Fibroblast of skin of right quadriceps (primary cell): ENCODE results near the gene COLQ.
"Not testable (repeated sequence)": the region's sequence is repeated elsewhere in the genome, so short reads cannot be mapped to it uniquely, and the experiment has no call there.

Experiments
- DNase-seq: peaks from one replicate; pipeline ENCODE4 v3.0.0-alpha.2; 2013

COLQ gene

GRCh38 chr3:15521573-15521965 lies at the start of gene COLQ:
Gene COLQ, minus strand, starts transcription at chr3:15521706. Its CDS starts 81 bp downstream, at chr3:15521625.
- DNase-seq: peak; percentile 18

DNA sequence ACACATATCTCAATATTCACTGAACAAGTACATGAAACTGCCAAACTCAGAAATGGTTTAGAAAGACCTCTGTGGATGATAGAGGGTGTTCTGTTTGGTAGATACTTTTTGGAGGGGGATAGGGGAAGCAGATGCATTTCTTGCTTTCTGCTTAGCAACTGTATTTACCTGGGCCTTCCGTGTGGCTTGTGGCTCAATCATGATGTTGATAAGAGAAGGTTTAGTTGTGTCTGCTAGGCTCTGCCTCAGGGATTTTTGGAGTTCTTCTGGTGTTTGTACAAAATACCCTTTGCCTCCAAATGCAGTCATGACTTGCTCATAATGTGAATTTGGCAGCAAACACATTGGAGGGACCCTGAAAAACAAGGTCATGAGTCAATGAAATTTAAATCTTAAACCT lies 41.7 kb upstream of the COLQ start:
- no peak for DNase-seq

GRCh38 chr3:15562560-15562959 lies 41.1 kb upstream of the COLQ start:
- DNase-seq: no peak

DNA sequence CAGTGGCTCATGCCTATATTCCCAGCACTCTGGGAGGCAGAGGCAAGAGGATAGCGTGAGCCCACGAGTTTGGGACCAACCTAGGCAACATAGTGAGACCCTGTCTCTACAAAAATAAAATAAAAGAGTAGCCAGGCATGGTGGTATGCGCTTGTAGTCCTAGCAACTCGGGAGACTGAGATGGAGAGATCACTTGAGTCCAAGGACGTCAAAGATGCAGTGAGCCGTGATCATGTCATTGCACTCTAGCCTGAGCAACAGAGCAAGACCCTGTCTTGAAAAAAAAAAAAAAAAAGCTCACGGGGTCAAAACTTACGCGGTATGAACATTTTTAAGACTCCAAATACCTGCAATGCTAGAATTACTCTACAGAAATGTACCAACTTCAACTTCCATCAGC lies 37.1 kb upstream of the COLQ start:
- no peak for DNase-seq

DNA sequence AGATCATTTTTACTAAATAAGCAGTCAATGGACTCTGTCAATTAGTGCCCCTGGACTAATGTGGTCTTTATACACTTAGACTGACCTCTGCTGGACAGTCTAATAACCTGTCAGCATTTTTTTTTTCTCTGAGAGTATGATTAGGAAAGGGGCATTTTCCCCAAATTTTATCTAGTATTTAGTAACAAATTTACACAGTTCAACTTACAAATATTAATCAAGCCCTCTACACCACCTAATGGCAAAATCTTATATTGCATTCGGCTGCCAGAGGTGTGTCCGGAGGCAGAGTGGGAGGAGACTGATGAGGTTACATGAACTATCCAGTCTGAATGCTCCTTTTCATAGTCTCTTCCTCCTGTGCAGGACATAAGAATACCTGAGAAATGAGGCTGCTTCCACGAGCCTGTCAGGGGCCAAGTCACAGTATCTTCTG lies 36.0 kb upstream of the COLQ start:
- DNase-seq: peak; percentile 74

DNA sequence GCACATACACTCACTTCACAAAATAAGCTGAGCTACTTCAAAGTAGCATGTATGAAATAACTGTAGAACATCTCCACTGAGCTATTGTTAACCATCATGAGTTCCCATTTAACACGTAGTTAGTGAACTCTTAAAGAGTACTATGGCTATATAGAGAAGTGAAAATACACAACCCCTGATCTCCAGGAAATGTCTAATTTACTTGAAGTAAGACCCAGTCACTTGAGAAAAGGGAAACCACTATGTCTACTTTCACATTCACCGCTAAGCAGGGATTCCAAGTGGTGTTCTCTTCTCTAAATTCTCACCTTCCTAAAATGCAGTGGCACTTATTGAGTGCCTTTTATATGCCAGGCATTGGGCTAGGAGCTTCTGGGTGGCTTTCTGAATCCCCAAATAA lies 35.0 kb upstream of the COLQ start:
- DNase-seq: no peak

DNA sequence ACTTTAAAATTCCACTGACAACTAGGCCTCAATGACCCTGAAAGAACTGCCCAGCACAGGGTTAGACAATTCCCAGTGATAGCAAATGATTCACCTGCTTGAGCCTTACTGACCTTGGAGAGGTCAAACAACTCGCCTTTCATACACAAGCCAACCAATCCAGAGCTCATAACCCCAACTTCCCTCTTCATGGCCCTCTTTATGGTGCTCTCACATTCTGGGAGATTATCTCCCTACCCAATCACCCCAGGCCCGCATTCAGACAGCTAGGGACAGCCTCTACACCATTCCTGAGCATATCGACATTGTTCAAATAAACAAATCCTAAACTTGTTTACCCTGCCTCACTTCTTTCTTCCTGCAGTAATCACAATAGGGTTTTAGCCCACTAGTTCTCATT lies 32.2 kb upstream of the COLQ start:
- no peak for DNase-seq

DNA sequence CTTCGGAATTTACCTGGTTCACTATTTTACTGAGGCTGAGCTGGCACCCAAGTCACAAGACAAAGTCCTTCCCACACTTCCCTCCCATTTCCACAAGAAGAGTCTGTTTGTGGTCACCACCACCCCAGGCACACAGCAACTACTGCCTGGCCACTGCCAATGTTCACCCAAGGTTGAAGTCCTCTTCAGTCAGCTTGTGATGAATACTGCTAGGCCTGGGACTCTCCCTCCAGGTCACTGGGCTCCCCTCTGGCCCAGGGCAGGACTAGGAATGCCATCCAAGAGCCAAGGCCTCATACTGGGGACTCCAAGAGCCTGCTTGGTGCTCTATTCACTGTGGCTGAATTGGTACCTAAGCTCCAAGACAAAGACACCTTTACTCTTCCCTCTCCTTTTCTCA lies 30.4 kb upstream of the COLQ start:
- DNase-seq: no peak

GRCh38 chr3:15549846-15550245 lies 28.3 kb upstream of the COLQ start:
- DNase-seq: no peak

- no peak for DNase-seq
These were observed 21.1 kb upstream of the COLQ start for GRCh38 chr3:15542614-15543013.

GRCh38 chr3:15541371-15541770 lies 19.9 kb upstream of the COLQ start:
- DNase-seq: no peak

DNA sequence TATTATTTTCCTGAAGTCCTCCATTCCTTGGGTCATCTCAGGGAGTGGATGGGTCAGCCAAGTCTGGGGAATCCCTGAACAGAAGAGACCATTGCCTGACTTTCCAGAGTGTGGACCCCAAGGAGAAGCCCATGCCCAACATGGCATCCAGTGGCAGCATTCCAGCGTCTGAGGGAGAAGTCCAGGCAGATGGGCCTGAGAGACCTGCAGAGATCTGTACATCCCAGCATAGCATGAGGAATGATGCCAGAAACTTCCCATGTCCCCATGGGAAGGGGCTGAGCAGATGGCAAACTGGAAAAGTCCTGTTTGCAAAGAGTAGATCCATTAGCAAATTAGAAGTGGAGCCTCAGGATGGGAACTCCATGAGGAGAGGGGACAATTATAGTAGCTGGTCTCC lies 17.6 kb upstream of the COLQ start:
- no peak for DNase-seq

GRCh38 chr3:15538345-15538744 lies 16.8 kb upstream of the COLQ start:
- no peak for DNase-seq

- no peak for DNase-seq
These were observed 15.3 kb upstream of the COLQ start for GRCh38 chr3:15536856-15537255.

- no peak for DNase-seq
These were observed 14.2 kb upstream of the COLQ start for GRCh38 chr3:15535732-15536131.

DNA sequence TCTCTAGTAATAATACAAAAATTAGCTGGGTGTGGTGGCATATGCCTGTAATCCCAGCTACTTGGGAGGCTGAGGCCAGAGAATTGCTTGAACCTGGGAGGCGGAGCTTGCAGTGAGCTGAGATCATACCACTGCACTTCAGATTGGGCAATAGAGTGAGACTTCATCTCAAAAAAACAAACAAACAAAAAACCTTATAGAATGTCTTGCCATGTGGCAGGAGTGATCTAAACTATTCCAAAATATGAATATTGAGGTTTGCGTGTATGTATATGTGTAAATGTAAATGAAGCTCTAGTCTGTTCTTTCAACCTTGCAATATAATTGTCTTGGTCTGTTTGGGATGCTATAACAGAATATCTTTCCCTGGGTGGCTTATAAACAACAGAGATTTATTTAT lies 11.1 kb upstream of the COLQ start:
- not testable (repeated sequence) for DNase-seq

DNA sequence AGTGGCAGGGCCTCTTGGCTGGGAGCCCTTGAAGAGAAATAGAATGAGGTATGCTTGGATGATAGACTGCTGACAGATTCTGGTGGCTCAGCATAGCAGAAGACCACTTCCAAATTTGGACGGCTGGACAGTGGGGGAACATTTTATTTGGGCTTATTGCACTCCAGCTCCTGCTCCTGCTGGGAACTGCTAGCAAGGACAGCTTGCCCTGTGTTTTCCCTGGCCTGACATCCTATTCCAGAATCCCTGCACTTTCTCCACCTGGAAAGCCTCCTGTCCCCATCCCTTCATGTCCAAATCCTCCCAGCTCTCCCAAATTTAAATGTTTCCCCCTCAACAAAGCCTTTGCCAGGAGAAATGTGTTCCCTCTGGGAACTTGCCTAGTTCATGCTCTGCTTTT lies 9.8 kb upstream of the COLQ start:
- DNase-seq: no peak

GRCh38 chr3:15528854-15529537 lies 7.5 kb upstream of the COLQ start:
- DNase-seq: no peak

DNA sequence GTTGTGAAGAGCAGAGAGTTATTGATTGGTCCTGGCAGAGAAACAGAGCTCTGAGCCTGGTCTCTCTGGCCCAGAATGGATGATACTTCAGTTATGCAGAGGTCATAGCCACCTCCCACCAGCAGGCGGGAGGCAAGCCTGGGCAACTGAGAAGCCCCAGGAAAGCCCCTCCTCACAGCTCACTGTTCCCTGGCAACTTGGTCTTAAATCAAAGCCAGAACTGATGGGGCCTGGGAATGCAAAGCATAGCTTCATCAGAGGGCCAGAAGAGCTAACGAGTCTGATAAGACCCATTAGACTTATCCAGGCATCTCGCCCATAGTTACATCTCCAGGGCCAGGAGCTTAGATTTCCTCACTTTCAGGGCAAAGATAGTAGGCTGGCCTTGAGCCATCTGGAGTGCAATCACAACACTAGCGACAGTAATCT lies 5.5 kb upstream of the COLQ start:
- no peak for DNase-seq

- DNase-seq: no peak
These were observed 4.3 kb upstream of the COLQ start for GRCh38 chr3:15525790-15526189.

- no peak for DNase-seq
These were observed 2.3 kb upstream of the COLQ start for GRCh38 chr3:15523660-15524417.

- DNase-seq: no peak
These were observed 510 bp upstream of the COLQ start for GRCh38 chr3:15522016-15522415.

DNA sequence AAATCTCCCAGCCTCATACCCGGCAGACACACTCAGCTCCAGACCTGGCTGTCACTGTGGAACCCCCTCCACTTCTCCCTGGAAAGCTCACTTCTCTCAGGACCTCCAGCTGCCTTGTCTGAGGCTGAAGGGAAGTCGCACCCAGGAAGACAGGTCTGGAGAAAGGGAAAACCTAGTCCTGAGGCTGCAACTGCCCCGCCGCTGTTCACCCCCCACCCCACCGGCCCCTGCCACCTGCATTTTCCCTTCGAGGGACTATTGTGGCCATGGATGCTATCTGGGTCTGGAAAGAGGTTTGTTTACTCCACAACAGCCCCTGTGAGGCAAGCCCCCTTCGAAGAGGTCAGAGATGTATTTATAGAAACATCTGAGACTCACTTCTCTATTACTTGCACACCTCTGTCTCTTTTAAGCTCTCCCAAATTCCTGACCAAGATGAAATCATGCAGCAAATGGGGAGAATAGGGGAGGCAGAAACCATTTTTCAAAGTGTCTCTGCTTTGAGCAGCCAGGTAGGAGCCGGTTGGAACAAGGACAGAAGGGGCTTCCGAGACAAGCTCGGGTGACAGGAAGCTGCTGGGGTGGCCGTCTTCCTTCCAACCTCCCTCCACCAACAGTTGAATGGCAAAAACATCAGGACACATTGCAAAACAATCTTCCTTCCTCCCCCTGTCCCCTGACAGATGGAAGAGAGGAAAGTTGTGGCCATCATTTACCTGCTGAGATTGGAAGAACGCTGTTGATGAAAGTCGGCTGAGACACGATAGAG lies 518 bp downstream of the COLQ start:
- no peak for DNase-seq

GRCh38 chr3:15520185-15520584 lies 1.3 kb downstream of the COLQ start:
- DNase-seq: no peak
